IMR-90 (cell line): ENCODE data around the gene SMPDL3A. TPM values are rescaled to one million over a fixed set of nuclear protein-coding genes. Genes with fewer than 3 reads are reported as not detected.

ENCODE experiments used
- ATAC-seq: fragments of 200-7000 bp; cut with Tn5 transposase; 2 replicates; pipeline ENCODE4 v1.9.1; 2020; ENCODE audit warnings: low read depth, mild to moderate bottlenecking, moderate library complexity
- BruUV-seq: library from RNA; stranded (reverse); fragments of 400-500 nt; replicated peaks from 2 replicates; lab custom pipeline; 2021; lab: Mats Ljungman, UMichigan
- CTCF ChIA-PET: fragments of 300-600 bp; formaldehyde crosslinking; extraction: SDS; loops from one replicate; lab custom pipeline; 2021; ENCODE audit warnings: antibody characterized with exemption; lab: Yijun Ruan, JAX
- POLR2A ChIA-PET: fragments of 300-600 bp; sonication (Branson Sonifier 250); formaldehyde crosslinking; loops from one replicate; lab custom pipeline; 2022; ENCODE audit warnings: antibody characterized with exemption; ENCODE audit not compliant: unreplicated experiment; lab: Charles Lee
- DNase-seq: peaks from one replicate; pipeline ENCODE4 v3.0.0; 2013
- H2AFZ ChIP-seq: replicated peaks from 2 replicates; pipeline ENCODE3; 2013; ENCODE audit warnings: low read length, mild to moderate bottlenecking; ENCODE audit not compliant: poor library complexity
- H2AK5ac ChIP-seq: 2 replicates; pipeline ENCODE4 v1.6.1; 2013; ENCODE audit warnings: low read depth, low read length, inconsistent platforms
- H2AK9ac ChIP-seq: replicated peaks from 2 replicates; pipeline ENCODE3; 2013; ENCODE audit warnings: mild to moderate bottlenecking, low read depth, low read length, moderate library complexity; ENCODE audit not compliant: poor library complexity
- H2BK120ac ChIP-seq: 2 replicates; pipeline ENCODE4 v1.6.1; 2013; ENCODE audit warnings: low read depth, low read length, inconsistent platforms
- H2BK15ac ChIP-seq: 3 replicates; pipeline ENCODE4 v1.6.1; 2013; ENCODE audit warnings: low read depth, low read length, inconsistent platforms
- H2BK20ac ChIP-seq: 2 replicates; pipeline ENCODE4 v1.6.1; 2013; ENCODE audit warnings: low read depth, mild to moderate bottlenecking, inconsistent platforms, low read length, moderate library complexity
- H2BK5ac ChIP-seq: 2 replicates; pipeline ENCODE4 v1.6.1; 2013; ENCODE audit warnings: mild to moderate bottlenecking, low read depth, low read length, inconsistent platforms; ENCODE audit not compliant: poor library complexity, severe bottlenecking
- H3K14ac ChIP-seq: replicated peaks from 2 replicates; pipeline ENCODE4 v1.6.1; 2013; ENCODE audit warnings: low read depth, low read length, inconsistent platforms
- H3K18ac ChIP-seq: 2 replicates; pipeline ENCODE4 v1.6.1; 2013; ENCODE audit warnings: low read depth, low read length, control low read depth
- H3K23ac ChIP-seq: 2 replicates; pipeline ENCODE4 v1.6.1; 2013; ENCODE audit warnings: low read depth, low read length, inconsistent platforms
- H3K27ac ChIP-seq: 2 replicates; pipeline ENCODE4 v1.5.1; 2013; ENCODE audit warnings: mild to moderate bottlenecking, control low read depth, low read length; ENCODE audit not compliant: insufficient read depth
- H3K27me3 ChIP-seq: 2 replicates; pipeline ENCODE4 v1.6.1; 2013; ENCODE audit warnings: low read length; ENCODE audit not compliant: control insufficient read depth, insufficient read depth
- H3K36me3 ChIP-seq: 2 replicates; pipeline ENCODE4 v1.6.1; 2013; ENCODE audit warnings: low read length, mixed read lengths; ENCODE audit not compliant: control insufficient read depth, insufficient read depth
- H3K4ac ChIP-seq: 2 replicates; pipeline ENCODE4 v1.6.1; 2013; ENCODE audit warnings: low read depth, low read length, inconsistent platforms
- H3K4me1 ChIP-seq: 2 replicates; pipeline ENCODE4 v1.6.1; 2013; ENCODE audit warnings: low read length, mixed read lengths; ENCODE audit not compliant: control insufficient read depth, insufficient read depth
- H3K4me2 ChIP-seq: 2 replicates; pipeline ENCODE4 v1.6.1; 2013; ENCODE audit warnings: low read depth, mild to moderate bottlenecking, control low read depth, low read length, moderate library complexity
- H3K4me3 ChIP-seq: 2 replicates; pipeline ENCODE4 v1.5.1; 2013; ENCODE audit warnings: low read depth, mild to moderate bottlenecking, control low read depth, low read length, moderate library complexity; ENCODE audit not compliant: insufficient read depth
- H3K56ac ChIP-seq: 2 replicates; pipeline ENCODE4 v1.6.1; 2013; ENCODE audit warnings: low read length, inconsistent platforms; ENCODE audit not compliant: insufficient read depth; ENCODE audit errors: extremely low read depth
- H3K79me1 ChIP-seq, 2 experiments: 2 replicates each; pipeline ENCODE4 v1.6.1; 2013; ENCODE audit warnings: low read length in 2 of 2, inconsistent platforms in 1 of 2, low read depth in 1 of 2
- H3K9ac ChIP-seq: 2 replicates; pipeline ENCODE4 v1.6.1; 2013; ENCODE audit warnings: low read depth, low read length, control low read depth
- H3K9me1 ChIP-seq: 2 replicates; pipeline ENCODE4 v1.6.1; 2013; ENCODE audit warnings: low read length, inconsistent platforms; ENCODE audit not compliant: insufficient read depth
- H3K9me3 ChIP-seq: 2 replicates; pipeline ENCODE4 v1.6.1; 2013; ENCODE audit warnings: low read length; ENCODE audit not compliant: control insufficient read depth, insufficient read depth
- H4K20me1 ChIP-seq: 2 replicates; pipeline ENCODE4 v1.6.1; 2013; ENCODE audit warnings: low read length, inconsistent platforms; ENCODE audit not compliant: insufficient read depth
- H4K5ac ChIP-seq: 2 replicates; pipeline ENCODE4 v1.6.1; 2013; ENCODE audit warnings: mild to moderate bottlenecking, low read depth, low read length, control low read depth
- H4K8ac ChIP-seq, 2 experiments: 2 replicates each; pipeline ENCODE4 v1.6.1; 2013; ENCODE audit warnings: low read depth in 2 of 2, low read length in 2 of 2, control low read depth in 1 of 2, inconsistent platforms in 1 of 2
- H4K91ac ChIP-seq: 2 replicates; pipeline ENCODE4 v1.6.1; 2013; ENCODE audit warnings: low read depth, low read length, inconsistent platforms; ENCODE audit not compliant: insufficient read depth
- BHLHE40 ChIP-seq: fragments of 150-350 bp; IDR thresholded peaks from 2 replicates; pipeline ENCODE4 v1.6.1; 2016; ENCODE audit warnings: mild to moderate bottlenecking, low read depth, low read length
- CEBPB ChIP-seq: IDR thresholded peaks from 2 replicates; pipeline ENCODE4 v1.6.1; 2012; ENCODE audit warnings: low read depth, low read length, improper control_type of control experiment
- CHD1 ChIP-seq: IDR thresholded peaks from 2 replicates; pipeline ENCODE4 v1.6.1; 2012; ENCODE audit warnings: low read depth, low read length, improper control_type of control experiment
- ELK1 ChIP-seq: fragments of 150-350 bp; IDR thresholded peaks from 2 replicates; pipeline ENCODE4 v1.6.1; 2016; ENCODE audit warnings: low read depth, mild to moderate bottlenecking, low read length, moderate library complexity, borderline replicate concordance
- FOS ChIP-seq: fragments of 150-350 bp; IDR thresholded peaks from 2 replicates; pipeline ENCODE4 v1.6.1; 2016; ENCODE audit warnings: low read depth, low read length
- MAFK ChIP-seq: IDR thresholded peaks from 2 replicates; pipeline ENCODE4 v1.6.1; 2012; ENCODE audit warnings: low read depth, low read length, improper control_type of control experiment
- MAZ ChIP-seq: IDR thresholded peaks from 2 replicates; pipeline ENCODE4 v1.6.1; 2012; ENCODE audit warnings: low read depth, mild to moderate bottlenecking, low read length, improper control_type of control experiment, moderate library complexity, borderline replicate concordance
- MXI1 ChIP-seq: IDR thresholded peaks from 2 replicates; pipeline ENCODE4 v1.6.1; 2012; ENCODE audit warnings: low read depth, mild to moderate bottlenecking, low read length, moderate library complexity, borderline replicate concordance
- NFE2L2 ChIP-seq: fragments of 150-350 bp; IDR thresholded peaks from 2 replicates; pipeline ENCODE4 v1.6.1; 2016; ENCODE audit warnings: low read depth, mild to moderate bottlenecking, low read length
- POLR2A ChIP-seq: IDR thresholded peaks from 2 replicates; pipeline ENCODE4 v1.6.1; 2012; ENCODE audit warnings: mild to moderate bottlenecking, low read depth, low read length
- RAD21 ChIP-seq: IDR thresholded peaks from 2 replicates; pipeline ENCODE4 v1.6.1; 2012; ENCODE audit warnings: low read length, improper control_type of control experiment
- RCOR1 ChIP-seq: IDR thresholded peaks from 2 replicates; pipeline ENCODE4 v1.6.1; 2012; ENCODE audit warnings: mild to moderate bottlenecking, low read length, improper control_type of control experiment; ENCODE audit not compliant: insufficient replicate concordance
- RFX5 ChIP-seq: IDR thresholded peaks from 2 replicates; pipeline ENCODE4 v1.8.0; 2012; ENCODE audit warnings: low read depth, mild to moderate bottlenecking, low read length, moderate library complexity
- SMC3 ChIP-seq: fragments of 150-350 bp; IDR thresholded peaks from 2 replicates; pipeline ENCODE4 v1.6.1; 2016; ENCODE audit warnings: low read depth, mild to moderate bottlenecking, antibody characterized with exemption, low read length, moderate library complexity
- USF2 ChIP-seq: fragments of 150-350 bp; IDR thresholded peaks from 2 replicates; pipeline ENCODE4 v1.6.1; 2017; ENCODE audit warnings: mild to moderate bottlenecking, antibody characterized with exemption, low read length, low read depth
- WGBS, 2 experiments: methylation state at CpG; one replicate each; pipeline versions ENCODE4 v1.1.5 to v1.1.7; 2013; ENCODE audit warnings: missing lambda C conversion rate in 2 of 2; ENCODE audit not compliant: insufficient read length in 1 of 2; ENCODE audit errors: extremely low coverage in 2 of 2; 5-methylcytosine and 5-hydroxymethylcytosine counted together
- dilution Hi-C: fragments of 300-500 bp; cut with HindIII; formaldehyde crosslinking; loops from one replicate; pipeline ENCODE4 v1.14.3; 2018; ENCODE audit warnings: low sequenced_read_pairs; ENCODE audit not compliant: unreplicated experiment
- in situ Hi-C: fragments of 300-500 bp; cut with MboI; formaldehyde crosslinking; loops from 3 replicates; pipeline ENCODE4 v1.14.3; 2019; ENCODE audit warnings: low sequenced_read_pairs, inconsistent platforms, mixed read lengths
- intact Hi-C: fragments of 100-400 bp; cut with micrococcal nuclease; formaldehyde crosslinking; loops from 2 replicates; pipeline ENCODE4 v1.10.0; 2022
- polyA plus RNA-seq, 3 experiments: library from polyadenylated mRNA; depleted of rRNA; stranded (reverse); fragments of >200 nt; gene quantifications; 2 replicates each; pipeline ENCODE4 v1.2.3, GENCODE V29; 2012; ENCODE audit warnings: low replicate concordance in 1 of 3
- total RNA-seq: library from RNA; depleted of rRNA; stranded (reverse); fragments of >200 nt; gene quantifications from 2 replicates; pipeline ENCODE4 v1.2.3, GENCODE V29; 2012
- TF ChIP-seq, protein P1 (sequence below): conservative IDR thresholded peaks from 2 replicates; pipeline ENCODE4 v1.5.1; 2012; ENCODE audit warnings: mild to moderate bottlenecking, low read depth, low read length, improper control_type of control experiment

SMPDL3A gene
- total and polyA plus RNA-seq, 2 of the 4 experiments (the other 2 are of a cell fraction): 9.9 to 14.2 TPM

GRCh38 chr6:122758927-122759334, 30.1 kb upstream of the SMPDL3A start:
- H2BK120ac ChIP-seq: no peak overlapping the region

More at GRCh38 chr6:122758927-122759334, 30.1 kb upstream of the SMPDL3A start:
- intact Hi-C loops (no loop called here), dilution Hi-C loops (no loop called here), in situ Hi-C loops (no loop called here)
- no peak overlapping the region for H3K27ac ChIP-seq
- H2AFZ ChIP-seq: no peak overlapping the region
- H4K5ac ChIP-seq: no peak overlapping the region
- ChIA-PET CTCF (no interaction called here), POLR2A (no interaction called here)
- H3K4me1 ChIP-seq: no peaks in the 10 kb centered on the region
- no peaks in the 10 kb centered on the region for H3K9me1 ChIP-seq
- H3K9me3 ChIP-seq: no peaks in the 10 kb centered on the region
- H3K79me1 ChIP-seq: no peaks in the 10 kb centered on the region
- no peak overlapping the region for H2BK5ac ChIP-seq
- no peaks in the 10 kb centered on the region for H3K36me3 ChIP-seq
- no peak for DNase-seq
- no peak overlapping the region for H2AK5ac ChIP-seq
- no peak overlapping the region for H2BK15ac ChIP-seq
- H3K56ac ChIP-seq: no peak overlapping the region
- H3K9ac ChIP-seq: no peak overlapping the region
- H3K4ac ChIP-seq: no peak overlapping the region
- H2AK9ac ChIP-seq: no peak overlapping the region
- no peaks in the 10 kb centered on the region for H3K27me3 ChIP-seq
- TF ChIP-seq SMC3: no peak
- no peak for TF ChIP-seq RAD21
- no peak for TF ChIP-seq POLR2A
- TF ChIP-seq MXI1: no peak
- TF ChIP-seq RCOR1: no peak
- no peak for TF ChIP-seq RFX5
- no peak for TF ChIP-seq ELK1
- TF ChIP-seq CEBPB: no peak
- no peak for TF ChIP-seq FOS
- no peak for TF ChIP-seq NFE2L2
- TF ChIP-seq MAZ: no peak
- no peak for TF ChIP-seq MAFK
- TF ChIP-seq, protein P1, sequence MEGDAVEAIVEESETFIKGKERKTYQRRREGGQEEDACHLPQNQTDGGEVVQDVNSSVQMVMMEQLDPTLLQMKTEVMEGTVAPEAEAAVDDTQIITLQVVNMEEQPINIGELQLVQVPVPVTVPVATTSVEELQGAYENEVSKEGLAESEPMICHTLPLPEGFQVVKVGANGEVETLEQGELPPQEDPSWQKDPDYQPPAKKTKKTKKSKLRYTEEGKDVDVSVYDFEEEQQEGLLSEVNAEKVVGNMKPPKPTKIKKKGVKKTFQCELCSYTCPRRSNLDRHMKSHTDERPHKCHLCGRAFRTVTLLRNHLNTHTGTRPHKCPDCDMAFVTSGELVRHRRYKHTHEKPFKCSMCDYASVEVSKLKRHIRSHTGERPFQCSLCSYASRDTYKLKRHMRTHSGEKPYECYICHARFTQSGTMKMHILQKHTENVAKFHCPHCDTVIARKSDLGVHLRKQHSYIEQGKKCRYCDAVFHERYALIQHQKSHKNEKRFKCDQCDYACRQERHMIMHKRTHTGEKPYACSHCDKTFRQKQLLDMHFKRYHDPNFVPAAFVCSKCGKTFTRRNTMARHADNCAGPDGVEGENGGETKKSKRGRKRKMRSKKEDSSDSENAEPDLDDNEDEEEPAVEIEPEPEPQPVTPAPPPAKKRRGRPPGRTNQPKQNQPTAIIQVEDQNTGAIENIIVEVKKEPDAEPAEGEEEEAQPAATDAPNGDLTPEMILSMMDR: no peak
- TF ChIP-seq CHD1: no peak
- no peak for TF ChIP-seq USF2
- no peak for TF ChIP-seq BHLHE40
- no peak overlapping the region for H2BK20ac ChIP-seq
- no peak overlapping the region for H3K14ac ChIP-seq
- no TSS peak for BruUV-seq
- no peak overlapping the region for H4K91ac ChIP-seq
- no peak overlapping the region for H3K23ac ChIP-seq
- no peaks in the 10 kb centered on the region for H4K20me1 ChIP-seq
- WGBS, 2 experiments: no CpG with 5 or more reads among the region's 1 CpG
- ATAC-seq: no peak
- no peak overlapping the region for H3K18ac ChIP-seq
- H3K4me2 ChIP-seq: no peak overlapping the region
- no peak overlapping the region for H3K4me3 ChIP-seq
- no peak overlapping the region for H4K8ac ChIP-seq
